NAMALWA (cell line): ENCODE measurements around the gene MED13L.
"Not testable (repeated sequence)": the region's sequence is repeated elsewhere in the genome, so short reads cannot be mapped to it uniquely, and the experiment has no call there.

Experiments used
- DNase-seq: peaks from one replicate; pipeline ENCODE4 v3.0.0-alpha.2; 2015; ENCODE audit warnings: low spot score

Gene MED13L

DNA sequence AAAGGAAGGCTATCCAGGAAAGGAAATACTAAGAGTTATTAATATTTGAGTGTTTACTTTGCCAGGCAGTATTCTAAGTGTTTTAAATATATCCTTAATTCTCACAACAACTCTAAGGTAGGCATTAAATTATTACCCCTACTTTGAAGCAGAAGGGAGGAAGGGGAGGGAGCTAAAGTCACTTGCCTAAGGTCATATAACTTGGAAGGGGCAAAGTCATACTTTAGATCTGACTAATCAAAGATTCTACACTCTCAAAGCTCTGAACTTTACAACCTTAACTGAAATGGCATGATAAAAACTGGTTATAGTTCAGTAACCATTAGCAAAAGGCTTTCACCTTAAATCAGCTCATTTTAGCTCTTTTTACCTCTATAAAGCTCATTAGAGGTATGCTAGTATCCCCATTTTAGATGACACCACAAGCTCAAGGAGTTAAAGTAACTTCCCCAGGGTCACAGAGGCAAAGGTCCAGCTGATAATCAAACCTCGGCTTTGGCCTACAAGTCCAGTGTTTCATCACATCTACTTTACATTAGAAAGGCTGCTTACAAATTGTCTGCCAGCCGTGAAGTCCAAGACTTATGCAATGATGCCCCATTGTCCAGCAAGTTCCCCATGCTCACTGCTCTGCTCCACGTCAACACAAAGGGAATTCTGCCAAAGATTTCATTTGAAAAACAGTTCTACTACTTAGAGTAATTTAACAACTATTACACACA lies 223.9 kb downstream of the MED13L start:
- no peak for DNase-seq

DNA sequence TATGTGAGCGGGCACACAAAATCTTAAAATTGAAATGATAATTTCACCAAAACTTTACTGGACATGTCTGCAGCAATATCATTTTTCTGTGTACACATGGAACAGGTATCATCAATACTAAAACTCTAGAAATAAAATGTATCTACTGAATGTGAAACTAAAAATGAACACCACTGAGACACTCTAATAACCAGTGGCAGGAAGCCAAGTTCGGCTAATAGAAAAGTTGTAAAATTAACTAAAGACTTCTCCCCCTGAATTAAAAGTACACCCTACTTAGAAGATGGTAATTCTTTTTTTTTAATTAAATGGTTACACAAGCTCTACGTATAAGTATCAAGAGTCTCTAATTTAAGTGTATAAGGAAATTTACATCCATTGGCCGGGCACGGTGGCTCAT lies 227.2 kb downstream of the MED13L start:
- DNase-seq: no peak

DNA sequence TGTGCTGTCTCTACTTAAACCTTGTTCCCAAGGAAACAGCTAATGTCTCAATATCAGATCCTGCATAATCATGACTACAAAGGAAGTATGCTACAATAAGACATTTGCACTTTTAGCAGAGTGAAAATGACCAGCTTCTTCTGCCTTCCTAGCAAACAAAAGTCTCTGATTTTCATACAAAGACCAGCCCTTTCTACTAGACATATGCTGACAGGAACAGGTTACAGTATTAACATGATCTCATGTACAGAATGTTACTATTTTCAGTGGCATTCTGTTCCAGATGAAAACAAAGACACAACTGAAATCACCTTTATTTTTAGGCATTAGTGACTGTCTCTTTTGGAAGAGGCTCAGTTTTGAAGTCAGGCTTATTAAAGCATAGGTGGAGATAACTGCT lies 228.6 kb downstream of the MED13L start:
- DNase-seq: no peak

- DNase-seq: no peak
Observed at GRCh38 chr12:116046039-116046438, 231.5 kb downstream of the MED13L start.

GRCh38 chr12:116045150-116045549 lies 232.3 kb downstream of the MED13L start:
- DNase-seq: no peak

- no peak for DNase-seq
Observed at GRCh38 chr12:116043659-116044535, 233.6 kb downstream of the MED13L start.

GRCh38 chr12:116040402-116040801 lies 237.1 kb downstream of the MED13L start:
- DNase-seq: no peak

DNA sequence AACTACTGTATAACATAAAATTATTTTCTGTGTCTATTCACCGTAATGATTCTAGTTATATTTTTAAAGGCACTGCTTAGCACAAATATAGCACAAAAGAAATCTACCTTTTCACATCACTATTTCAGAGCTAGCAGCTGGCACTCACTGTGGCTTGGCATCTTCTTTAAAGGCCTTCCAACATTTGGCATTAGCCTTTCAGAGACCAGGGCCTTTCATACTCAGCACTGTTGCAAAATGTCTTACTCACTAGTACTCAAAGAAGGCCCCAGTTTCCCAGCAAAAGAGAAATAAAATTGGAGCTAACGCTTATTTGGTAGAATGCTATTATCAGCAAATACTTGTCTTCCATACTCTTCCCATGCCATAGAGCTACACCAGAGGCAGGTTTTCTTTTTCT lies 238.4 kb downstream of the MED13L start:
- DNase-seq: no peak

GRCh38 chr12:116037941-116038837 lies 239.3 kb downstream of the MED13L start:
- DNase-seq: no peak

- no peak for DNase-seq
Observed at GRCh38 chr12:116033765-116034164, 243.7 kb downstream of the MED13L start.

GRCh38 chr12:116031624-116032023 lies 245.9 kb downstream of the MED13L start:
- not testable (repeated sequence) for DNase-seq

- no peak for DNase-seq
Observed at GRCh38 chr12:116028619-116029018, 248.9 kb downstream of the MED13L start.

GRCh38 chr12:116027551-116027821 lies 250.0 kb downstream of the MED13L start:
- DNase-seq: no peak

GRCh38 chr12:116026768-116027550 lies 250.5 kb downstream of the MED13L start:
- DNase-seq: no peak

DNA sequence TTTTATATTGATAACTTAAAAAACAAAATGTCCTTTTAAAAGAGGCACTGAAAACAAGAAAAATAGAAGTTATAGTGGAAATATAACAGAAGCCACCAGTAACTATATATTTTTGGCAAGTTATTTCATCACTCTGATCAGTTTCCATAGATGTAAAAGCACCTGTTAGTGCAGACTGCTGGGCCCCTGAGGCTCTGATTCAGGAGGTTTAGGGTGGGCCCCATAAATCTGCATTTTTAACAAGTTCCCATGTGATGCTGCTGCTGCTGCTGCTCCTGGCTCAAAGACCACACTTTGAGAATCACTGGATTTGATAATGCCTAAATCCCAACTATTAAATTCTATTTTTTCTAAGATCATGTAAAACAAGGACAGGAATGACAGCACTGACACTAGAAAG lies 251.1 kb downstream of the MED13L start:
- DNase-seq: no peak

DNA sequence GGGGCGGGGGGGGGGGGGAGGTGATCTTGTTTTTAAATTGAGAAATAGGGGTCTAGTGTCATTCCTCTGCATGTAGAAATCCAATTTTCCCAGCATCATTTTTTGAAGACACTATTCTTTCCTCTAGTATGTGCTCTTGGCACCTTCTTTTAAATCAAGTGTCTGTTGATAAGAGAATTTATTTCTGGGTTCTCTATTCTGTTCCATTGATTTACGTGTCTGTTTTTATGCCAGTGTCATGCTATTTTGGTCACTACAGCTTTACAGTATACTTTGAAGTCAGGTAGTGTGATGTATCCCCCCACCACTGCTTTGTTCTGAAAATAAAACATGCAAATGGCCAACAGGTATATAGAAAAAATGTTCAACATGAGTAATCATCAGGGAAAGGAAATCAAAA lies 252.7 kb downstream of the MED13L start:
- no peak for DNase-seq

DNA sequence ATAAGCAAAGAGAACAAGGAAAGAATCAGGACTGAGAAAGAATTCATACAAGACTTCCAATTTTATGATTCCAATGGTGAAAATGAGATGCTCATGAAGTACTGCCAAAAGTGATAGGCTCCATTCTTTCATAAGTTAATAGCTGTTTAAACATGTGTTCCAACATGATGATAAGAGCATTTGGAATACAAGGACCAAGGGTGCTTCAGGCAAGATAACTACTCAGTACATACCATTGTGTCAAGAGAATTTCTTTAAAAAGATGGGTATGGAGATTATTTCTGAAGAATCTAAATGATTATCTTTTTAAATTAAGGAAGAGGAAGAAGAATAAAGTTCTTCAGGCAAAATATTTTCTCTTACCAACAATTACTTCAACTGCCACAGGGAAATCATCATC lies 258.1 kb downstream of the MED13L start:
- DNase-seq: no peak

DNA sequence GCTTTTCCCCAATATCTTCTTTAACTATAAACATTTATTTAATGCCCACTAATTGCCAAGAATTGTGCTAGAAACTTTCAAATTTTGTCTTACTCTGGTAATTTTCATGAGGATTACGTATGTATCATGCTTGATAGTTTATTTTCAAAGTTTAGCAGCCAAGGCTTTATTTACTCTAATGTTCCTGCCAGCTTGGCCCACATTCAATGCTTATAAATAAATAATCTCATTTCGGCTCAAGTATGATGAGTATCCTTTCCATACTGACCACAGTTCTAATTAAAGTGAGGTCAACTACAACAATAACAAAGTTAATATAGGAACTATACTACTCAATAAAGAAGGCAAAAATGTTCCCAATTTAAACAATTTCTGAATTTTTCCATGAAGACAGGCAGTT lies 259.2 kb downstream of the MED13L start:
- no peak for DNase-seq

DNA sequence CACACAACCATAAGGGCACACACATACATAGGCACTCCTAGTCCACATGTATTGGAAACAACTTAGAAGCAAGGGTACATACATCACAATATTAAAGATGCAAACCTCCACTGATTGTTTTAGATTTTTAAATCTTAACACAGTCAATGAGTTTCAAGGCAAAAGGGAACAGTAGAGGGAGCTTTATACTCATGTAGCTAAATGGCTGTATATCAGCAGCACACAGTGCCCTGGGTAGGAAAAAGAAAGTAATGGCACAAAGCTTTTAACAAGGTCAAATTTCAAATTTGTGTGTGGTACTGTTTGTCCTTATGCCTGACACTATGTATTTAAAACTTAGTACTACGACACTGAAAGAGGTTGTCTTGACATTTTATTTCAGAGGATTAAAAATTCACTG lies 262.0 kb downstream of the MED13L start:
- DNase-seq: peak; percentile 48

DNA sequence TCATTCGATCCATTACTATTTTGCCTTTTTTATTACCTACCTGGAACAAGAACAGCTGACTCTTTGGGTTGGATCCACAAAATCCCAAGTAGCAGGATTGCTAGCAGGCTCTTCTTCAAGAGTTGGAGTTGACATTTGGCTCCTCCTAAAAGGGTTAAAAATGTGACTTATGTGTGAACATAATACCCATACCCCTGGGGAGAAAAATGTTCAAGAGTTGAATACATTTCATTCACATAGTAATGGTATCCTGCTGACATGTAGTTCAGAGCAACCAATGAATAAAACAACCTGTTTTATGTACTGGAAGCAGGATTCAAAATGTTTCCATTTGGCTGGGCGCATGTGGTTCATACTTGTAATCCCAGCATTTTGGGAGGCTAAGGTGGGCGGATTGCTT lies 264.7 kb downstream of the MED13L start:
- DNase-seq: no peak

DNA sequence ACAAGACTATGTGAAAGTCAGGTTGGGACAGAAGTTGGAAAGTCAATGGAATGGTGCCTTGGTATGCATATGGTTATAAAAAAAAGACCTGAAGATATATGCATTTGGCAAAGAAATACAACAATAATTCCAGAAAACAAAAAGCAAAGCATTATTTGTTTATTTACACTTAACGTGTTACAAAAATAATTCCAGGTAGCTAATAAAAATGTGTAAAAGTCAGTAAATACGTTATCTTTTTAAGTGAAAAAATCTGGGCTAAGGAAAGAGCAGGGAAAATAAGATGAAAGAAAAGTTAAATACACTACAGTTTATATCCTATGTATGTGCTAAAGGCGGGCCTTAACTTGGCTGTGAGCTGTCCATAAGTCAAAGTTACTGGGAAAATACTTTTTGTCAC lies 266.3 kb downstream of the MED13L start:
- DNase-seq: no peak

DNA sequence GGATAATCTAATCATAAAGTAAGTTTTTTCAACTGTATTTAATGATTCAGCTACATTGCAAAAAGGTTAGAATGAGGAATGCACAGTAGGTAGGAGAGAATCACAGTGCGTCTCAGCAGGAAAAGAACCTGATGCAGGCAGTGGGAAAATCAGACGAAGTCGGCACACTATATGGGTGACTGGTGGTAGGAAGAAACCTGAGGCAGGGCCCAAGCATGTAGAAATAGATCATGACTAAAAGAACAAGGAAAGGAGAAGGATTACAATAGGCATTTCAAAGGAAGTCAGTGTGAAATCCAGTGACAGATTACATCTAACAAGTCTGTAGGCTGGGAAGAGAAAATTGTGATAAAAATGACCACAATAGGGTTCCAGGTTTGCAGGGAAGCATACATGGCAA lies 267.0 kb downstream of the MED13L start:
- DNase-seq: no peak
